Measurements from ENCODE around the gene C8A. TPM values are rescaled to one million over a fixed set of nuclear protein-coding genes. Genes with fewer than 3 reads are reported as not detected.
A peak's percentile ranks its signal among the peaks of the same experiment; 100 is the strongest.

Gene C8A
- total and polyA plus RNA-seq, 2 of the 13 experiments (the other 11 are each of a cell fraction or from before 2014, with no cell fraction given) = 10.5 to 15.0 TPM

DNA sequence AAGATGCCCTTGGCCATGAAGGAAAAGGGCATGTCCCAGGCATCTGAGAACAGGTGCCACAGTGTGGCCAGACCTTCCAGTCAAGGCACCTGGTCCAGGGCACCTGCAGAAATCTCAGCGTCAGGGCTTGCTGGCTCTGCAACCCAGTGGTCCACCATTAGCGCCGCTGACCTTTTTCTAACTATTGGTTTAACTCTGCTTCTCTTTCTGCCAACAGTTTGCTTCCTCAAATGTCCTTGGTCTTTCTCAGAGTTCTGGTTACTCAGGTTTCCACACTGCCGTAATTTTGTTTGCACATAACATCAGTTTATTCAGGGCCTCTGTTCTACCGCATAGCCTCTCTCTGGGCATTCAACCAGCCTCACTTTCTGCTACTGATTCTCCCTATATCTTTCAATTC is 18.9 kb upstream of the C8A start (continued):
- TF ChIP-seq, protein P1, sequence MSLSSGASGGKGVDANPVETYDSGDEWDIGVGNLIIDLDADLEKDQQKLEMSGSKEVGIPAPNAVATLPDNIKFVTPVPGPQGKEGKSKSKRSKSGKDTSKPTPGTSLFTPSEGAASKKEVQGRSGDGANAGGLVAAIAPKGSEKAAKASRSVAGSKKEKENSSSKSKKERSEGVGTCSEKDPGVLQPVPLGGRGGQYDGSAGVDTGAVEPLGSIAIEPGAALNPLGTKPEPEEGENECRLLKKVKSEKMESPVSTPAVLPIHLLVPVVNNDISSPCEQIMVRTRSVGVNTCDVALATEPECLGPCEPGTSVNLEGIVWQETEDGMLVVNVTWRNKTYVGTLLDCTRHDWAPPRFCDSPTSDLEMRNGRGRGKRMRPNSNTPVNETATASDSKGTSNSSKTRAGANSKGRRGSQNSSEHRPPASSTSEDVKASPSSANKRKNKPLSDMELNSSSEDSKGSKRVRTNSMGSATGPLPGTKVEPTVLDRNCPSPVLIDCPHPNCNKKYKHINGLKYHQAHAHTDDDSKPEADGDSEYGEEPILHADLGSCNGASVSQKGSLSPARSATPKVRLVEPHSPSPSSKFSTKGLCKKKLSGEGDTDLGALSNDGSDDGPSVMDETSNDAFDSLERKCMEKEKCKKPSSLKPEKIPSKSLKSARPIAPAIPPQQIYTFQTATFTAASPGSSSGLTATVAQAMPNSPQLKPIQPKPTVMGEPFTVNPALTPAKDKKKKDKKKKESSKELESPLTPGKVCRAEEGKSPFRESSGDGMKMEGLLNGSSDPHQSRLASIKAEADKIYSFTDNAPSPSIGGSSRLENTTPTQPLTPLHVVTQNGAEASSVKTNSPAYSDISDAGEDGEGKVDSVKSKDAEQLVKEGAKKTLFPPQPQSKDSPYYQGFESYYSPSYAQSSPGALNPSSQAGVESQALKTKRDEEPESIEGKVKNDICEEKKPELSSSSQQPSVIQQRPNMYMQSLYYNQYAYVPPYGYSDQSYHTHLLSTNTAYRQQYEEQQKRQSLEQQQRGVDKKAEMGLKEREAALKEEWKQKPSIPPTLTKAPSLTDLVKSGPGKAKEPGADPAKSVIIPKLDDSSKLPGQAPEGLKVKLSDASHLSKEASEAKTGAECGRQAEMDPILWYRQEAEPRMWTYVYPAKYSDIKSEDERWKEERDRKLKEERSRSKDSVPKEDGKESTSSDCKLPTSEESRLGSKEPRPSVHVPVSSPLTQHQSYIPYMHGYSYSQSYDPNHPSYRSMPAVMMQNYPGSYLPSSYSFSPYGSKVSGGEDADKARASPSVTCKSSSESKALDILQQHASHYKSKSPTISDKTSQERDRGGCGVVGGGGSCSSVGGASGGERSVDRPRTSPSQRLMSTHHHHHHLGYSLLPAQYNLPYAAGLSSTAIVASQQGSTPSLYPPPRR (CRISPR knock-in tag; IDR thresholded peaks at IDR 0.05; ENCODE audit: borderline replicate concordance) = peak; percentile 48; the same call in 1 of the 2 replicates
- TF ChIP-seq NAIF1 (CRISPR knock-in tag; IDR thresholded peaks at IDR 0.05; ENCODE audit: borderline replicate concordance) (no peak), ZNF501 (CRISPR knock-in tag; IDR thresholded peaks at IDR 0.05) (no peak), RCOR2 (CRISPR knock-in tag; IDR thresholded peaks at IDR 0.05) (peak; percentile 25; the same call in 1 of the 2 replicates), GFI1 (CRISPR knock-in tag; IDR thresholded peaks at IDR 0.05; ENCODE audit: borderline replicate concordance) (no peak), HOXA5 (CRISPR knock-in tag; IDR thresholded peaks at IDR 0.05) (no peak), HDAC1 (CRISPR knock-in tag; IDR thresholded peaks at IDR 0.05) (peak; percentile 61; the same call in 1 of the 2 replicates), ZNF10 (CRISPR knock-in tag; IDR thresholded peaks at IDR 0.05; ENCODE audit: borderline replicate concordance, low read depth) (no peak), RAD21 (CRISPR knock-in tag; IDR thresholded peaks at IDR 0.05) (0 out of 2 replicates have a peak, but pooled peaks have one; percentile 16), ZNF891 (CRISPR knock-in tag; IDR thresholded peaks at IDR 0.05) (no peak)
- TF ChIP-seq, protein P2, sequence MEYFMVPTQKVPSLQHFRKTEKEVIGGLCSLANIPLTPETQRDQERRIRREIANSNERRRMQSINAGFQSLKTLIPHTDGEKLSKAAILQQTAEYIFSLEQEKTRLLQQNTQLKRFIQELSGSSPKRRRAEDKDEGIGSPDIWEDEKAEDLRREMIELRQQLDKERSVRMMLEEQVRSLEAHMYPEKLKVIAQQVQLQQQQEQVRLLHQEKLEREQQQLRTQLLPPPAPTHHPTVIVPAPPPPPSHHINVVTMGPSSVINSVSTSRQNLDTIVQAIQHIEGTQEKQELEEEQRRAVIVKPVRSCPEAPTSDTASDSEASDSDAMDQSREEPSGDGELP (IDR thresholded peaks at IDR 0.05; ENCODE audit: borderline replicate concordance, low read depth) = no peak
- TF ChIP-seq, protein P3, sequence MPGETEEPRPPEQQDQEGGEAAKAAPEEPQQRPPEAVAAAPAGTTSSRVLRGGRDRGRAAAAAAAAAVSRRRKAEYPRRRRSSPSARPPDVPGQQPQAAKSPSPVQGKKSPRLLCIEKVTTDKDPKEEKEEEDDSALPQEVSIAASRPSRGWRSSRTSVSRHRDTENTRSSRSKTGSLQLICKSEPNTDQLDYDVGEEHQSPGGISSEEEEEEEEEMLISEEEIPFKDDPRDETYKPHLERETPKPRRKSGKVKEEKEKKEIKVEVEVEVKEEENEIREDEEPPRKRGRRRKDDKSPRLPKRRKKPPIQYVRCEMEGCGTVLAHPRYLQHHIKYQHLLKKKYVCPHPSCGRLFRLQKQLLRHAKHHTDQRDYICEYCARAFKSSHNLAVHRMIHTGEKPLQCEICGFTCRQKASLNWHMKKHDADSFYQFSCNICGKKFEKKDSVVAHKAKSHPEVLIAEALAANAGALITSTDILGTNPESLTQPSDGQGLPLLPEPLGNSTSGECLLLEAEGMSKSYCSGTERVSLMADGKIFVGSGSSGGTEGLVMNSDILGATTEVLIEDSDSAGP (CRISPR knock-in tag; IDR thresholded peaks at IDR 0.05; ENCODE audit: borderline replicate concordance) = no peak
- TF ChIP-seq, protein P4, sequence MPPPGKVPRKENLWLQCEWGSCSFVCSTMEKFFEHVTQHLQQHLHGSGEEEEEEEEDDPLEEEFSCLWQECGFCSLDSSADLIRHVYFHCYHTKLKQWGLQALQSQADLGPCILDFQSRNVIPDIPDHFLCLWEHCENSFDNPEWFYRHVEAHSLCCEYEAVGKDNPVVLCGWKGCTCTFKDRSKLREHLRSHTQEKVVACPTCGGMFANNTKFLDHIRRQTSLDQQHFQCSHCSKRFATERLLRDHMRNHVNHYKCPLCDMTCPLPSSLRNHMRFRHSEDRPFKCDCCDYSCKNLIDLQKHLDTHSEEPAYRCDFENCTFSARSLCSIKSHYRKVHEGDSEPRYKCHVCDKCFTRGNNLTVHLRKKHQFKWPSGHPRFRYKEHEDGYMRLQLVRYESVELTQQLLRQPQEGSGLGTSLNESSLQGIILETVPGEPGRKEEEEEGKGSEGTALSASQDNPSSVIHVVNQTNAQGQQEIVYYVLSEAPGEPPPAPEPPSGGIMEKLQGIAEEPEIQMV (CRISPR knock-in tag; IDR thresholded peaks at IDR 0.05; ENCODE audit: low read depth) = no peak
- TF ChIP-seq, protein P5, sequence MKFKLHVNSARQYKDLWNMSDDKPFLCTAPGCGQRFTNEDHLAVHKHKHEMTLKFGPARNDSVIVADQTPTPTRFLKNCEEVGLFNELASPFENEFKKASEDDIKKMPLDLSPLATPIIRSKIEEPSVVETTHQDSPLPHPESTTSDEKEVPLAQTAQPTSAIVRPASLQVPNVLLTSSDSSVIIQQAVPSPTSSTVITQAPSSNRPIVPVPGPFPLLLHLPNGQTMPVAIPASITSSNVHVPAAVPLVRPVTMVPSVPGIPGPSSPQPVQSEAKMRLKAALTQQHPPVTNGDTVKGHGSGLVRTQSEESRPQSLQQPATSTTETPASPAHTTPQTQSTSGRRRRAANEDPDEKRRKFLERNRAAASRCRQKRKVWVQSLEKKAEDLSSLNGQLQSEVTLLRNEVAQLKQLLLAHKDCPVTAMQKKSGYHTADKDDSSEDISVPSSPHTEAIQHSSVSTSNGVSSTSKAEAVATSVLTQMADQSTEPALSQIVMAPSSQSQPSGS (CRISPR knock-in tag; IDR thresholded peaks at IDR 0.05) = no peak
- TF ChIP-seq, protein P6, sequence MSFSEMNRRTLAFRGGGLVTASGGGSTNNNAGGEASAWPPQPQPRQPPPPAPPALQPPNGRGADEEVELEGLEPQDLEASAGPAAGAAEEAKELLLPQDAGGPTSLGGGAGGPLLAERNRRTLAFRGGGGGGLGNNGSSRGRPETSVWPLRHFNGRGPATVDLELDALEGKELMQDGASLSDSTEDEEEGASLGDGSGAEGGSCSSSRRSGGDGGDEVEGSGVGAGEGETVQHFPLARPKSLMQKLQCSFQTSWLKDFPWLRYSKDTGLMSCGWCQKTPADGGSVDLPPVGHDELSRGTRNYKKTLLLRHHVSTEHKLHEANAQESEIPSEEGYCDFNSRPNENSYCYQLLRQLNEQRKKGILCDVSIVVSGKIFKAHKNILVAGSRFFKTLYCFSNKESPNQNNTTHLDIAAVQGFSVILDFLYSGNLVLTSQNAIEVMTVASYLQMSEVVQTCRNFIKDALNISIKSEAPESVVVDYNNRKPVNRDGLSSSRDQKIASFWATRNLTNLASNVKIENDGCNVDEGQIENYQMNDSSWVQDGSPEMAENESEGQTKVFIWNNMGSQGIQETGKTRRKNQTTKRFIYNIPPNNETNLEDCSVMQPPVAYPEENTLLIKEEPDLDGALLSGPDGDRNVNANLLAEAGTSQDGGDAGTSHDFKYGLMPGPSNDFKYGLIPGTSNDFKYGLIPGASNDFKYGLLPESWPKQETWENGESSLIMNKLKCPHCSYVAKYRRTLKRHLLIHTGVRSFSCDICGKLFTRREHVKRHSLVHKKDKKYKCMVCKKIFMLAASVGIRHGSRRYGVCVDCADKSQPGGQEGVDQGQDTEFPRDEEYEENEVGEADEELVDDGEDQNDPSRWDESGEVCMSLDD (CRISPR knock-in tag; IDR thresholded peaks at IDR 0.05; ENCODE audit: borderline replicate concordance) = no peak

Measured in HepG2 (cell line).